HG03558 (cell line): ENCODE data around the gene NFATC2.
"Not testable (repeated sequence)": the region's sequence is repeated elsewhere in the genome, so short reads cannot be mapped to it uniquely, and the experiment has no call there.

Experiments
- ATAC-seq: cut with Tn5 transposase; IDR thresholded peaks from one replicate; pipeline ENCODE4 v1.9.1; 2021; ENCODE audit warnings: moderate number of reproducible peaks; ENCODE audit not compliant: unreplicated experiment; ENCODE audit errors: extremely low read depth

NFATC2 gene

GRCh38 chr20:51542033-51542570 is 417 bp downstream of the NFATC2 start:
- ATAC-seq = no peak

GRCh38 chr20:51541189-51542032 is 1.1 kb downstream of the NFATC2 start:
- no peak for ATAC-seq

GRCh38 chr20:51540580-51540979 is 1.9 kb downstream of the NFATC2 start:
- no peak for ATAC-seq

GRCh38 chr20:51540074-51540473 is 2.4 kb downstream of the NFATC2 start:
- not testable (repeated sequence) for ATAC-seq

GRCh38 chr20:51536116-51537069 is 6.1 kb downstream of the NFATC2 start:
- no peak for ATAC-seq

- no peak for ATAC-seq
These were observed 6.8 kb downstream of the NFATC2 start for GRCh38 chr20:51535674-51536073.

GRCh38 chr20:51535075-51535386 is 7.5 kb downstream of the NFATC2 start:
- ATAC-seq = no peak

GRCh38 chr20:51533291-51534172 is 9.0 kb downstream of the NFATC2 start:
- ATAC-seq = no peak

- ATAC-seq = no peak
These were observed 9.8 kb downstream of the NFATC2 start for GRCh38 chr20:51532577-51533191.

GRCh38 chr20:51531712-51532456 is 10.6 kb downstream of the NFATC2 start:
- ATAC-seq = no peak

GRCh38 chr20:51531141-51531710 is 11.3 kb downstream of the NFATC2 start:
- ATAC-seq = peak; percentile 42

- no peak for ATAC-seq
These were observed 12.8 kb downstream of the NFATC2 start for GRCh38 chr20:51529758-51530157.

GRCh38 chr20:51529081-51529681 is 13.3 kb downstream of the NFATC2 start:
- ATAC-seq = no peak

- ATAC-seq = no peak
These were observed 14.1 kb downstream of the NFATC2 start for GRCh38 chr20:51528263-51529027.

- no peak for ATAC-seq
These were observed 15.8 kb downstream of the NFATC2 start for GRCh38 chr20:51526754-51527153.

GRCh38 chr20:51526106-51526470 is 16.4 kb downstream of the NFATC2 start:
- no peak for ATAC-seq

GRCh38 chr20:51525241-51526105 is 17.0 kb downstream of the NFATC2 start:
- ATAC-seq = no peak
